OCI-LY1 (cell line): Measurements from ENCODE around the gene PTPRN2.
"Not testable (repeated sequence)": the region's sequence is repeated elsewhere in the genome, so short reads cannot be mapped to it uniquely, and the experiment has no call there.

Experiments
- H2AFZ ChIP-seq: fragments of 200-600 bp; sonication (generic), shearing (Covaris generic); 2 replicates; pipeline ENCODE4 v1.6.0; 2014; ENCODE audit warnings: antibody characterized with exemption, mild to moderate bottlenecking, low read length
- H3F3A ChIP-seq: fragments of 200-600 bp; sonication (generic), shearing (Covaris generic); 2 replicates; pipeline ENCODE4 v1.6.0; 2014; ENCODE audit warnings: mild to moderate bottlenecking, antibody characterized with exemption, low read length, moderate library complexity; ENCODE audit not compliant: insufficient read depth
- H3K27ac ChIP-seq: fragments of 200-600 bp; sonication (generic); 2 replicates; pipeline ENCODE4 v1.5.1; 2014; ENCODE audit warnings: low read length, mixed run types, mild to moderate bottlenecking, low read depth; ENCODE audit not compliant: poor library complexity, severe bottlenecking
- H3K27me3 ChIP-seq: fragments of 200-600 bp; sonication (generic); 2 replicates; pipeline ENCODE4 v1.6.0; 2014; ENCODE audit warnings: antibody characterized with exemption, mild to moderate bottlenecking, low read length, moderate library complexity; ENCODE audit not compliant: insufficient read depth
- H3K36me3 ChIP-seq: fragments of 200-600 bp; sonication (generic); 2 replicates; pipeline ENCODE4 v1.6.1; 2014; ENCODE audit warnings: mild to moderate bottlenecking, antibody characterized with exemption, low read length, moderate library complexity, mixed read lengths; ENCODE audit not compliant: insufficient read depth
- H3K4me1 ChIP-seq: fragments of 200-600 bp; sonication (generic); 2 replicates; pipeline ENCODE4 v1.5.1; 2014; ENCODE audit warnings: mild to moderate bottlenecking, low read length, moderate library complexity; ENCODE audit not compliant: insufficient read depth, severe bottlenecking
- H3K4me2 ChIP-seq: fragments of 200-600 bp; sonication (generic), shearing (Covaris generic); 2 replicates; pipeline ENCODE4 v1.6.1; 2014; ENCODE audit warnings: low read length
- H3K4me3 ChIP-seq: fragments of 200-600 bp; sonication (generic); 2 replicates; pipeline ENCODE4 v1.5.1; 2014; ENCODE audit warnings: low read length, low read depth, mild to moderate bottlenecking, mixed read lengths; ENCODE audit not compliant: poor library complexity, severe bottlenecking
- H3K79me2 ChIP-seq: fragments of 200-600 bp; shearing (Covaris generic); 2 replicates; pipeline ENCODE4 v1.6.1; 2016; ENCODE audit warnings: mixed run types, low read length, mixed read lengths; ENCODE audit not compliant: insufficient read depth
- H3K9ac ChIP-seq: fragments of 200-600 bp; sonication (generic), shearing (Covaris generic); 2 replicates; pipeline ENCODE4 v1.6.1; 2014; ENCODE audit warnings: mild to moderate bottlenecking, low read length, mixed read lengths
- H3K9me2 ChIP-seq: fragments of 200-600 bp; sonication (generic), shearing (Covaris generic); 2 replicates; pipeline ENCODE4 v1.6.1; 2014; ENCODE audit warnings: low read depth, mild to moderate bottlenecking, low read length, mixed read lengths
- H3K9me3 ChIP-seq: fragments of 200-600 bp; shearing (Covaris generic); 2 replicates; pipeline ENCODE4 v1.6.1; 2014; ENCODE audit warnings: low read length, mixed read lengths
- H4K20me1 ChIP-seq: fragments of 200-600 bp; sonication (generic), shearing (Covaris generic); 2 replicates; pipeline ENCODE4 v1.6.0; 2016; ENCODE audit warnings: mild to moderate bottlenecking, low read length; ENCODE audit not compliant: insufficient read depth
- EZH2 ChIP-seq: fragments of 200-600 bp; sonication (generic), shearing (Covaris generic); IDR thresholded peaks from 2 replicates; pipeline ENCODE4 v1.8.0; 2017; ENCODE audit warnings: borderline replicate concordance, mixed run types, mild to moderate bottlenecking, antibody characterized with exemption, low read length, moderate library complexity, mixed read lengths
- TF ChIP-seq, protein P1 (sequence below): fragments of 200-600 bp; sonication (generic), shearing (Covaris generic); IDR thresholded peaks from 2 replicates; pipeline ENCODE4 v1.5.1; 2017; ENCODE audit warnings: mild to moderate bottlenecking, antibody characterized with exemption, low read length, moderate library complexity, mixed read lengths

The PTPRN2 gene

GRCh38 chr7:157779206-157779605 lies 808.4 kb downstream of the PTPRN2 start:
- no peaks in the 10 kb centered on the region for H3K4me1 ChIP-seq
- no peaks in the 10 kb centered on the region for H3K79me2 ChIP-seq
- H3F3A ChIP-seq, result no peaks in the 10 kb centered on the region
- no peaks in the 10 kb centered on the region for H3K9me2 ChIP-seq
- TF ChIP-seq, protein P1, sequence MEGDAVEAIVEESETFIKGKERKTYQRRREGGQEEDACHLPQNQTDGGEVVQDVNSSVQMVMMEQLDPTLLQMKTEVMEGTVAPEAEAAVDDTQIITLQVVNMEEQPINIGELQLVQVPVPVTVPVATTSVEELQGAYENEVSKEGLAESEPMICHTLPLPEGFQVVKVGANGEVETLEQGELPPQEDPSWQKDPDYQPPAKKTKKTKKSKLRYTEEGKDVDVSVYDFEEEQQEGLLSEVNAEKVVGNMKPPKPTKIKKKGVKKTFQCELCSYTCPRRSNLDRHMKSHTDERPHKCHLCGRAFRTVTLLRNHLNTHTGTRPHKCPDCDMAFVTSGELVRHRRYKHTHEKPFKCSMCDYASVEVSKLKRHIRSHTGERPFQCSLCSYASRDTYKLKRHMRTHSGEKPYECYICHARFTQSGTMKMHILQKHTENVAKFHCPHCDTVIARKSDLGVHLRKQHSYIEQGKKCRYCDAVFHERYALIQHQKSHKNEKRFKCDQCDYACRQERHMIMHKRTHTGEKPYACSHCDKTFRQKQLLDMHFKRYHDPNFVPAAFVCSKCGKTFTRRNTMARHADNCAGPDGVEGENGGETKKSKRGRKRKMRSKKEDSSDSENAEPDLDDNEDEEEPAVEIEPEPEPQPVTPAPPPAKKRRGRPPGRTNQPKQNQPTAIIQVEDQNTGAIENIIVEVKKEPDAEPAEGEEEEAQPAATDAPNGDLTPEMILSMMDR, result no peak
- no peak for TF ChIP-seq EZH2
- H3K27ac ChIP-seq, result no peak overlapping the region
- no peaks in the 10 kb centered on the region for H3K9me3 ChIP-seq
- no peak overlapping the region for H3K9ac ChIP-seq
- H3K27me3 ChIP-seq, result peaks cover 9% of the 10 kb centered on the region; the same call in 1 of the 2 replicates
- no peak overlapping the region for H2AFZ ChIP-seq
- no peaks in the 10 kb centered on the region for H4K20me1 ChIP-seq
- H3K36me3 ChIP-seq, result no peaks in the 10 kb centered on the region
- no peak overlapping the region for H3K4me2 ChIP-seq
- no peak overlapping the region for H3K4me3 ChIP-seq

- not testable (repeated sequence) for H3K36me3 ChIP-seq, H3K27me3 ChIP-seq, H3K9ac ChIP-seq, H3K4me3 ChIP-seq, H3K9me2 ChIP-seq, H3K9me3 ChIP-seq, H3F3A ChIP-seq, H4K20me1 ChIP-seq, H3K4me2 ChIP-seq, H3K4me1 ChIP-seq, H3K79me2 ChIP-seq, H2AFZ ChIP-seq, H3K27ac ChIP-seq
Observed at GRCh38 chr7:157777194-157777762, 810.3 kb downstream of the PTPRN2 start.

GRCh38 chr7:157775560-157776332 lies 811.9 kb downstream of the PTPRN2 start:
- Histone ChIP-seq H3K27me3 (peaks cover 9% of the 10 kb centered on the region; the same call in 1 of the 2 replicates), H4K20me1 (no peaks in the 10 kb centered on the region), H3K36me3 (no peaks in the 10 kb centered on the region), H3K4me1 (no peaks in the 10 kb centered on the region), H3K9me3 (no peaks in the 10 kb centered on the region), H3K4me3 (no peak overlapping the region), H3F3A (no peaks in the 10 kb centered on the region), H3K27ac (no peak overlapping the region), H3K9ac (no peak overlapping the region), H3K4me2 (no peak overlapping the region), H3K79me2 (no peaks in the 10 kb centered on the region), H3K9me2 (no peaks in the 10 kb centered on the region), H2AFZ (no peak overlapping the region)
- TF ChIP-seq, protein P1, result no peak
- TF ChIP-seq EZH2, result no peak
